Activated T-helper 1 cell treated with anti-CD3 and anti-CD28 coated beads, Interleukin-2, amount 50 U/mL, for 16 hours (primary cell): ENCODE data around the gene SPARC.
"Not testable (repeated sequence)": the region's sequence is repeated elsewhere in the genome, so short reads cannot be mapped to it uniquely, and the experiment has no call there.

Experiments
- DNase-seq, 2 donors: peaks; one replicate each; pipeline ENCODE4 v3.0.0-alpha.2; 2020; ENCODE audit warnings: low read depth in 1 of 2, low spot score in 1 of 2

The SPARC gene

DNA sequence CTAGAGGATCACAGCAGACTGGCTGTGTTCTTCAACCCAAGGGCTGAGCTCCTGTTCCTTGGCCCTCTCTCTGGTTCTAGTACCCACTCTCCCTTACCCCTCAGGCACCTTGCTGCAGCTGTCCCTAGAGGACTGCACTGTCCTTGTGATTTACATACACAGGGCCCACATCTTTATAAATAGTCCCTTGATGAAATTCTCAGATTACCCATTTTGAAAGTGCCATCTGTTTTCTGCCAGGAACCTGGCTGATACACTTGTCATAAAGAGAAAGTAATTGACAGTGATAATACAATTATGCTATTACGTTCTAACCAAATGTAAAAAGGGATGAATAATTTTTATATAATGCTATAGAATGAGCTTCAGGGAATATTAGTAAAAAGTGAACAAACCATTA lies 16.5 kb upstream of the SPARC start:
- DNase-seq, result no peak

- DNase-seq, result no peak
Observed at GRCh38 chr5:151700820-151701219, 14.1 kb upstream of the SPARC start.

DNA sequence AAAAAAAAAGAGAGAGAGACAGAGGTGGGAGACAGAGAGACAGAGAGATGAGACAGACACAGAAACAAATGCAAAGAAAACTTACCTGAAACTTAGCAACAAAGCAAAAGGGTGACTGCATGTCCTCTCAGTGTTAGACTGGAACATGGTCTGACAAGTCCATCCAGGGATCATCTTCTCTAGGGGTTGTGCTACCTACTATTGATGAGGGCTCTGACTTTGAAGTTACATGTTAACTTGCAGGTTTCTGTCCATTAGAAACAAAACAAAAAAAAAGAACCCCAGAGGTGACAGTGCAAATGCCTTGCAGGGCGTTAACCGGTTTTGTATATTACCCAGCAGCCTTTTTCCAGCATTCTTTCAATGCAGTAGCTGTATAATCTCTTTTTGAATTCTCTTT lies 13.6 kb upstream of the SPARC start:
- no peak for DNase-seq

- DNase-seq, result no peak
Observed at GRCh38 chr5:151699071-151699901, 12.6 kb upstream of the SPARC start.

DNA sequence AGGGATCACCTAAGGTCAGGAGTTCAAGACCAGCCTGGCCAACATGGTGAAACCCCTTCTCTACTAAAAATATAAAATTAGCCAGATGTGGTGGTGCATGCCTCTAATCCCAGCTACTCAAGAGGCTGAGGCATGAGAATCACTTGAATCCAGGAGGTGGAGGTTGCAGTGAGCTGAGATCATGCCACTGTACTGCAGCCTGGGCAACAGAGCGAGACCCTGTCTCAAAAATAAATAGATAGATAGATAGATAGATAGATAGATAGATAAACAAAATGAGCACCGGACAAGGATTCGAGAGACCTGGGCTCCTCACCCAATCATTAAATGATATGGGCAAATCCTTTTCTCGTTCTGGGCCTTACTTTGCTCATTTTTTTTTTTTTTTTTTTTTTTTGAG lies 11.4 kb upstream of the SPARC start:
- not testable (repeated sequence) for DNase-seq

DNA sequence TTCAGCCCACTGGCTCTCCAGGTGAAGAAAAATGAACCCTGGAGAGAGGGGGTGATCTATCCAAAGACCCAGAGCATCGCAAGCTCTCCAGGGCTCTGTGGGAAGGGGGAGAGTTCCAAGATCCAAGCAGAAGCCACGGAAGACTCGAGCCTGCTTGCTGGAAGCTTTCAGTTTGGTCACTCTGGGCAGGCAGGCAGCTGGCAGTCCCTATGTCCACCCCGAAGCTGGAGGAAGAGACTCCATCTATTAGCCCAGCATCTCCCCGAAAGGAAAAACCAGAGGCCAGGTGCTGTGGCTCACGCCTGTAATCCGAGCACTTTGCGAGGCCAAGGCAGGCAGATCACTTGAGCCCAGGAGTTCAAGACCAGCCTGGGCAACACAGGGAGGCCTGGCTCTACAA lies 10.7 kb upstream of the SPARC start:
- no peak for DNase-seq

- DNase-seq, result no peak
Observed at GRCh38 chr5:151696470-151697061, 9.9 kb upstream of the SPARC start.

GRCh38 chr5:151695464-151695863 lies 8.7 kb upstream of the SPARC start:
- DNase-seq, result no peak

GRCh38 chr5:151694035-151694485 lies 7.3 kb upstream of the SPARC start:
- DNase-seq, result no peak

DNA sequence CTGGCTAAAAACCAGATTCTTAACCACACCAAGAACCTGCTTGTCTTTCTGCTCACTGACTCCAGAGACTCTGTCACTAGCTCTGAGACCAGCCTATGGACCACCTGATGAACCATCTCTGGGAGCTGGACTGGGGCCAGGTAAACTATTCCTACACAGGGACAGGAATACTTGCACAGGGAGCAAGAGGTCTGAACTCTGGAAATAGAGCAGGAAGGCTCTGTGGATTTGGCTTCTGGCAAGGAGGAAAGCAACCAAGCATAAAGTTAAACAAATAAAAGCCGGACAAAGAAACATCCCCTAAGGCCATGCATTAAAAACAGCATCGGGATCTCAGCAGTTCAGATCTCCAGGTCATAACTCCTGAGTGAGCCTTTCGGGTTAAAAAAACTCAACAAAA lies 5.6 kb upstream of the SPARC start:
- DNase-seq, result no peak

GRCh38 chr5:151691706-151692105 lies 5.0 kb upstream of the SPARC start:
- DNase-seq, result no peak

GRCh38 chr5:151689591-151689990 lies 2.9 kb upstream of the SPARC start:
- DNase-seq, result not testable (repeated sequence)

DNA sequence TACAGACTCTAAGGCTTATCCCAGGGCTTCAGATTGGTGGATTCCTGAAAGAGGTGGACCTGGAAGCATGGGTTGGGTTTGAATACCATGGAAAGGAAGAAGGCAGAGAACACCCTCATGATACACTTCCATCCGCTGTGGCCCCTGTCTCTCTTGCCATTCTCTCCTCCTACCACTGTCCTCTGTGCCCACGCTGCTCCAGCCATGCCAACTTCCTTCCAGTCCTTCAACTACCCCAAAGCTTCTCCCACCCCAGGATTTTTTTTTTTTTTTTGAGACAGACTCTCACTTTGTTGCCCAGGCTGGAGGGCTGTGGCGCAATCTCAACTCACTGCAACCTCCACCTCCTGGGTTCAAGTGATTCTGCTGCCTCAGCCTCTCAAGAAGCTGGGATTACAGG lies 1.7 kb upstream of the SPARC start:
- DNase-seq, result no peak

DNA sequence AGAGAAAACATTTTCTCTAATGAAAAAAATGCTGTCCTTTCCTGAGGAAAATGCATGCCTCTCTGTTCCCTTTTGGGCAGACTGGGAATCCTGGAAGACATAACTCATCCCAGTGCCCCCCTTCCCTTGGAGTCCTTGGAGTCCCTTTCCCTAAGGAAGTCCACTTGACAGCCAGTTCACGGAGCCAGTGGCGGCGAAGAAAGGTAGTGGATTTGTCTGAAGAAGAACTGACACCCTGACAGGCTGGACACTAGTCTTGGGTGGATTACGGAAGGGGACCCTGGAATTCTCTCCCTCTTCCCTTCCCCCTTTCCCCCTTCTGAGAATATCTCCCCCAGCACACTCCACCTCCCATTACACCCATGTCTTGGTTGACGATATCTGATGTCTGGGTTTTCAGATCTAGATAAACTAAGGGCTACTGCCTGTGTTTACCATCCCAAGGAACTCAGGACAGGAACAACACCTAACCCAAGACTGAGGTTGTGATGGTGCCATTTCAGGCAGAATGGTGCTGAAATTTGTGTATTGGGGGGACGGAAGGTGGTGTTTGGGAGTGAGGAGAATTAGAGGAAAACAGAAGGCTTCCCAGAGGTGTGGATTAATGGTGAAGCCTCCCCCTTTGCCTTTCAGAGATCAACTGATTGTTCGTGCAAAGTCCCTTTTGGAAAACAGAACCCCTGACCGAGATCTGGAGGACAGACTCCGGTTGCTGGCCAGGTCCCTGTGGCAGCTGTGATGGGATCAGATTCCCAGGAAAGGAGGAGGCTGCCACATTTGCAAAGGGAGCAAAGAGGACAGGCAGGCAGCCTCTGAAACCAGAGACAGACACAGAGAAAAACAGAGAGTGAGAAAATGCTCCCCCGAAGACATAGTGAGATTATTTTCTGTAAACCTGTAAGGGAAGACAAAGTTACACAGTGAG lies 704 bp downstream of the SPARC start:
- DNase-seq, result no peak

DNA sequence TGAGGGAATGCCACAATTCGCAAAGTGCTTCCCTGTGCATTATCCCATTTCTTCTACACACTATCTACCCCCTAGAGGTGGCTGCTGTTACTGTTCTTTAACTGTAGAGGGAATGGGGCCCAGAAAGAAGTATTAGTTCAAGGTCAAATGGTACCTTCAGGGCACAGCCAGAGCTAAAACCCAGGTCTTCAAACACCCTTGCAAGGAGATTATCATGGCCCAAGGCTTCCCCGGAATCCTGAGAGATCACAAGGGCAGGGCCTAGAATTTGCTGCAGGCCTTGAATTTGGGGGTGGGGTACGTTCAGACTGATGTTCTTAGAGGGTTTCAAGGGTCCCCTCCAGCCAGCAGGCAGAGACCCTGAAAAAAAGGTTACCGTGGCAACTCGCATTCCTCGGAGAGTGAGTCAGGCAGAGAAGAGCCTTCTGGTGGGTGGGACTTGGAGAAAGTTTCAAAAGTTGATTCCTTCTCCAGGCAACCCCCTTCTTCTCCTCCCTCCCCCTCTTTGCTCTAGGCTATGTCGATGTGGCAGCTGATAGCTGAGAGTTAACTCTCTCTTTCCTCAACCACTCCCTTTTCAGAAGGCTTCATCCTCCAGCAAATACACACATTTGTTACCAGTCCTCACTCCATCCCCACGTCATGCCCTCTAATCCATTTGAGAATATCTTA lies 1.9 kb downstream of the SPARC start:
- no peak for DNase-seq

DNA sequence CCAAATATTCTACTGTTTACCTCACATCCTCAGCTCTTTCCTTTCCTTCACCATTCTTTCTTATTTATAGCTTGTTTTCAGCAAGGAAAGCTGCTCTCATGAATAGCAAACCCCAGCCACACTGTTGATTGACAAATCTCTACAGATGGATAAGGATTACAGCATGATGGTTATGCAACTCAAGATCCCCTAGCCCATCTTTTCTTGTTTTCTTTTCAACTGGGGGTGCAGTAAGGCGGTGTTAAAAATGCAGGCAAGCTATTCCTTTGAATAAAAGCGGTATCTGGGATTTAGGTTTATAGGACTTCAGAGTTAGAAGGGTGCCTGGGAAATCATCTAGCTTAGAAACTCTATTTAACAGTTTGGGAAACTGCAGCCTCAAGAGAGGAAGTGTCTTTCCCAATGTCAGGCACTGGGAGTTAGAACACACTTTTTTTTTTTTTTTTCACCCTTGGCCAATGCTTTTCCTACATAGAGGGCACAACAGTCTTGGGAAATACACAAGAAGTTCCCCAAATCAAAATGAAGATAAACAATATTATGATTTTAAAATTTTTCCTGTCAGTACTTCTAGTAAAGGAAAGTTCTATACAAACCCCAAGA lies 2.6 kb downstream of the SPARC start:
- no peak for DNase-seq

DNA sequence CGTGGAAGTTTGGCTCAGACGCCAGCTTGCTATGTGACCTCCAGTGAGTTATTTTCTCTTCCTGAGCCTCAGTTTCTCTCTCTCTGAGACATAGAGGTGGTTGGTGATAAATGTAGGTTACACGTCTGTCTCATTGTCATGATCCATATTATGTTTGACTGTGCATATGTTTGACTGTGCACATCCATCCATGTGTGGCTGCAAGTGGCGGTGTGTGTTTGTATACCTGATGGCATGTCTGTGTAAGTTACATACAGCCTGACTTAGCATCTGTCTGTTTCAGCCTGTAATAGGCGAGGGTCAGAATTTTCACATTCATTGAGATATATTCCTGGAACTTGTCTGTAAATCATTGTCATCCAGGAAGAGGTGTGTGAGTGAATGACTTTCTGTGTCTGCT lies 3.3 kb downstream of the SPARC start:
- no peak for DNase-seq

DNA sequence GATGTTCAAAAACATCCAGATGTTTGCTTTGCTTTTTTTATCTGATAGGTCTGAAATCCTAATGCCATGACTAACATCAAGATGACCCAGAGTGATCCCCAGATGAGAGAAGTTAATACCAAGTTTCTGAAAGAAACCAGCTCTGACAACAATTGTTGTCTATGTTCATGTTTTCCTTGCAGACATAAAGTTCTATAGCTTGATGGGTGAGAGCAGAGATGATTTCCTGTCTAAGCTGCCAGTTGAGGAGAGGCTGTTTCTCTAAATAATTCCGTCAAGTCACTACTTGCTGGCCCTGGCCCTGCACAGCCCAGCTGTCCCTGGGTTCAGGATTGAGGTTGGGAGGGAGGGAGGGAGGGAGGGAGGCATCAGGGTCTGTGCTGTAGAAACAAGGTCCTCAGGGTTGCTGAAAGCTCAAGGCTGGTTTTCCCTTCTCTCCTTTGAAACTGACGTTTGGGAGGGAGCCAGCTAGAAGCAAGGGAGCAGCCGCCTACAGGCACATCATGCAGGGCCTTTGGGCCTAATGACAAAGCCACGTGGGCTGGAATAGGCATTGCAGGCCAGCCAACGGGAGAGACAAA lies 3.9 kb downstream of the SPARC start:
- no peak for DNase-seq

GRCh38 chr5:151682240-151682639 lies 4.5 kb downstream of the SPARC start:
- DNase-seq, result no peak

- DNase-seq, result no peak
Observed at GRCh38 chr5:151680944-151681427, 5.7 kb downstream of the SPARC start.
